NCI-H146 treated with DMSO at 0.1 percent for 48 hours (cell line): Measurements from ENCODE around the gene PPP4R4.
"Not testable (repeated sequence)": the region's sequence is repeated elsewhere in the genome, so short reads cannot be mapped to it uniquely, and the experiment has no call there.

ENCODE experiments used
- DNase-seq: peaks from one replicate; lab custom pipeline; 2025; ENCODE audit not compliant: unreplicated experiment; lab: John Stamatoyannopoulos, UW

PPP4R4 gene

DNA sequence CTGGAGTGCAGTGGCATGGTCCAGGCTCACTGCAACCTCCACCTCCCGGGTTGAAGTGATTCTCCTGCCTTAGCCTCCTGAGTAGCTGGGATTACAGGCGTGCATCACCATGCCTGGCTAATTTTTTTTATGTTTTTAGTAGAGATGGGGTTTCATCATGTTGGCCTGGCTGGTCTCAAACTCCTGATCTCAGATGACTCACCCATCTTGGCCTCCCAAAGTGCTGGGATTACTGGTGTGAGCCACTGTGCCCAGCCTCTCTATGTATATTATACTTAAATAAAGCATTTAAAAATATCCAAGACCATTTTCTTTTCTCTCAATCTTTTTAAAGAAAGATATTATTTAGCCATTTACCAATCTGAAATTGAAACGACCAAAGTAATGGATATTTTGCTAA is 90.1 kb downstream of the PPP4R4 start:
- not testable (repeated sequence) for DNase-seq

DNA sequence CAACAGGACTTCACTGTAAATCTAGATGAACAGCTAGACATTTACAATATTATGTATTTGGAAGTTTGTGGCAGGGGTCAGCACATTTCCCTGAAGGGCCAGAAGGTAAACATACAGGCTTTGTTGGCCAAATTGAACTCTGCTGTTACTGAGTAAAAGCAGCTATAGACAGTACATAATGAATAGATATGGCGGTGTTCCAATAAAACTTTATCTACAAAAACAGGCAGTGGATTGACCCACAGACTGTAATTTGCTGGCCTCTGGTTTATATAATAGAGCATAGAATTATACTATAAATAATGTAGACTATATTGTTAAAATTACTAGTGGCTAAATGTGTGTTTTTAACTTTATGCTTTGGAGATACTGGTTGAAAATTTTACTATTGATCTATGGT is 93.2 kb downstream of the PPP4R4 start:
- DNase-seq, result no peak

- DNase-seq, result not testable (repeated sequence)
Observed at GRCh38 chr14:94268582-94268981, 94.5 kb downstream of the PPP4R4 start.

DNA sequence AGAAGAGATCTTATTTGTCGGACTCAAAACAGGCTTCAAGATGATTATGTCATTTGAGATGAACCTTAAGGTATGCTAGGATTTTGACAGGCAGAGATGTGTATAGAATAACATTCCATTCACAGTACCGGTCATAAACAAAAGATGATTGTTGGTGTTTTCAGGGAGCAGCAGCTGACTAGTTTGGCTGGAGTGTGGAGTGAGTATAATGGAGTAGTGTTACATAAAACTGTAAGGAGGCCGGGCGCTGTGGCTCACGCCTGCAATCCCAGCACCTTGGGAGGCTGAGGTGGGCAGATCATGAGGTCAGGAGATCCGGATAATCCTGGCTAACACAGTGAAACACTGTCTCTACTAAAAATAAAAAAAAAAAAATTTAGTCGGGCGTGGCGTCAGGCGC is 95.0 kb downstream of the PPP4R4 start:
- no peak for DNase-seq

DNA sequence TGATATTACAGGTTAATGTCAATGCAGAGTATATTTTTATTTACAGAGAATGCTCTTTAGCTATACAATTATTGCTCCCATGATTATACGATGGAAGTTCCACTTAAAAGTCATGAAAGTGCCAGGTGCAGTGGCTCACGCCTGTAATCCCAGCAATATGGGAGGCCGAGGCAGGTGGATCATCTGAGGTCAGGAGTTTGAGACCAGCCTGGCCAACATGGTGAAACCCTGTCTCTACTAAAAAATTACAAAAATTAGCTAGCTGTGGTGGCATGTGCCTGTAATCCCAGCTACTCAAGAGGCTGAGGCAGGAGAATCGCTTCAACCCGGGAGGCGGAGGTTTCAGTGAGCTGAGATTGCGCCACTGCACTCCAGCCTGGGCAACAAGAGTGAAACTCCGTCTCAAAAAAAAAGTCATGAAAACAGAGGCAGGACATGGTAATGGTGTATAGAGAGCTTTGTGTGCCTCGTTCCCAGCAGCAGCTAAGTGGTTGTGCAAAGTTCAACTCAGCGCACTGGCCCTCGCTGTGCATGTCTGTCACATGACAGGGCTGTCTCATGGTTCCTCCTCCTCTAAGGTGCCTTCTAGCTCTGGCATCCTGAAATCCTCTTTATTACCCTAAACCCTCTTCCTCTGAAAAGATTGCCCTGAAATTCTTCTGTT is 102.9 kb downstream of the PPP4R4 start:
- not testable (repeated sequence) for DNase-seq

DNA sequence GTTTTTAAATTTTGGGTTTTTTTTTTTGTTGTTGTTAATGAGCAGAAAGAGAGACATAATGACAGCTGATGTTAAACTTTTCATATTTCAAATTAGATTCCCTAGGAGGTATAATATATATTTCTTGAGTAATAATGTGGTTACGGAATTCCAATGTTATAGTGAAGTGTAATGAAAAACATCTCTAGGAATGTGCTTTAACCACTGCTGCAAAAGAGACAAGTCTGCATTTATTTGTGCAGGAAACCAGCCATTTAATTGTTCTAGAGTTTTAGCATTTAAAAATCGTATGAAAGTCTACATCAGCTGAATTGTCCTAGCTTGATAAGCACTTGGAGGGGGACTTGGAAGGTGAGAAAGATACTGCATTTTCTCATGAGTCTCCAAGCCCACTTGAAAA is 104.6 kb downstream of the PPP4R4 start:
- no peak for DNase-seq

DNA sequence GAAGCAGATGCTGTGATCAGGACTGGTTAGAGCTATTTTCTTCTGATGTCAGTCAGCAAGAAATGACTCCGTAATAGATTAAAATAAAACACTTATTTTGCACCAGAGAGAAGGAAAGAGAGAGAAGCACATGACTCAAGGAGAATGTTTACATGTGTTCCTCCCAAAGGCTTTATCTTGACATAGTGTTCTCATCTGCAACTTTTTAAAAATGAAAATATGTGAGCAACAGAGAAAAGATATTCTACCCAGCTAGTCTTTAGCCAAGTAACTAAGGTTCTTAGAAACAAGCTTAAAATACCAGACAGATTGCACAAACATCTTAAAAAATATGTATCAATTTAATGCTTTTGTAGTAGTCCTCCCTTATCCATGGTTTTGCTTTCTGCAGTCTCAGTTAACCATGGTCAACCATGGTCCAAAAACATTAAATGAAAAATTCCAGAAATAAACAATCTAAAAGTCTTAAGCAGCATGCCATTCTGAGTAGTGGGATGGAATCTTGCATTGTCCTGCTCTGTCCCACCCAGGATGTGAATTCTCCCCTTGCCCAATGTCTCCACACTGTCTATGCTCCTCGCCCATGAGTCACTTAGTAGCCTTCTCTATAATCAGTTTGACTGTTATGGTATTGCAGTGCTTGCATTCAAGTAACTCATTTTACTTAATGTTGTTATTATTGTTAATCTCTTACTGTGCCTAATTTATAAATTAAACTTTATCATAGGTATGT is 109.0 kb downstream of the PPP4R4 start:
- no peak for DNase-seq

GRCh38 chr14:94284221-94284620 is 110.1 kb downstream of the PPP4R4 start:
- no peak for DNase-seq

DNA sequence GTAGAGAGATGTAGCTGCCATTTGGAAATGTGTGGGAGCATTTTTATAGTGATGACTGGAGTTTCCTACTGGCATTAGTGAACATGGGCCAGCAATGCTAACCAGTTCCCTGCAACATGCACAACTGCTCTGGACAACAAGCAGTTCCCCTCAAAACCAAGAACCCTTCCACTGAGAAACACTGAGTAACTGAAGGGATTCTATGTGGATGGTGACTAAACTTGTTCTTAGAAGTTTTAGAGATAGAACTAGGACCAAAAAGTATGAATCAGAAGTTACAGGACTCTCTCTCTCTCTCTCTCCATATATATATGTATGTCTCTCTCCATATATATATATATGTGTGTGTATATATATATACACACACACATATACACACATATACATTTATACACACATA is 111.0 kb downstream of the PPP4R4 start:
- no peak for DNase-seq

DNA sequence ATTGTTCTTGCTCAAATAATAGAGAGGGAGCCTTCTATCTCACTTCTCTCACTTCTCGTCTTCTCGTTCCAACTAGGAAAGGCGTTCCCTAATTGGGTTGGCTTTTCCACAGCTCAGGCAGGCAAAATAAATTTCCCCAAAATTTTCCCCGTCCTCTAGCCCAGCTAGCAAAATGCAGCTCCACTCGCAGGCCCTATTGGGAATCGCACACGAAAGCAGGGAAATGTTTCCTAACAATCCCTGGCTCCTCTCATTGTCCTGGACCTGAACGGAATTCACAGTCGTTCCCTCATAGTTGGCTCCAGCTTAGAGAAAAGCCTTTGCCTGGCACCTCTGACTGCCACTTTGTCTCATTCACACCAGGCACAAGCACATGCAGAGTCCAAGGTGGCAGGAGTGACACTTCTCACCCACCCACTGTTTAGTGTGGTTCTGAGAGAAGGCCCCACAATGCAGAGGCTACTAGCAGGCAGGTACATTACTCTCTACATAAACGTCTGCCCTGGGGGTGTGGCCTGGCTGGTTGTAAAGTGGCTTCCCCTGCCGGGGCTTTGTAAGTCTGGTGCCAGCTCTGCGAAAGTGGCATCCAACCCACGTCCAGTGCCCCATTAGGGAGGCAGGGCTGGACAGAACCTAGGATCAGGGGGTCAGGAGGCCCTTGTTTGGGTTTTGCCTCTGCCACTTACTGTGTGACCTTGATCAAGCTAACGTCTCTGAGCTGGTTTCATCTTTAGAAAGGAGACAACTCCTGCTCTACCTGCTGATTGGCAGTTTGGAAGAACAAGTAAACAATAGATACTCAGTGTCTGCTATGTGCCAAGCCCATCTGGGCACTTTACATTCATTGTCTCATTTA is 114.7 kb downstream of the PPP4R4 start:
- DNase-seq, result no peak

GRCh38 chr14:94290197-94290596 is 116.1 kb downstream of the PPP4R4 start:
- DNase-seq, result no peak

GRCh38 chr14:94291159-94291905 is 117.2 kb downstream of the PPP4R4 start:
- DNase-seq, result no peak

- DNase-seq, result no peak
Observed at GRCh38 chr14:94291906-94292525, 117.9 kb downstream of the PPP4R4 start.

GRCh38 chr14:94292526-94292871 is 118.4 kb downstream of the PPP4R4 start:
- DNase-seq, result no peak

- DNase-seq, result no peak
Observed at GRCh38 chr14:94292872-94293577, 118.9 kb downstream of the PPP4R4 start, which contains the start of gene SERPINA10. Gene SERPINA10, minus strand, starts transcription at chr14:94293268. Its CDS starts 2,675 bp downstream, at chr14:94290593.

DNA sequence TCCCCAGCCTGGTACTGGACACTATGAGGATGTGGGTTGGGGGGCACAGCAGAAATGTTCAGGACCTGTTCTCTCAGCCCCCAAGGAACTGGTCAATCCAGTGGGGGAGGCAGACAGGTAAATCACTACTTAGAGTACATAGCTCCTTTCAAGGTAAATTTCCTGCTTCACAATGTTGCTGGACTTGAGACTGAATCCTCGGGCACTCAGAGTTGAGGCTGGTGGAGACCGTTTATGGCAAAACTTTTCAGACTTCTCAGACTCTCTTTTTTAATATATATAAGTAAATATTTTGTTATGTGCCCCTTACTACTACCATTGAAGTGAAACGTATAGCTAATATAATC is 119.4 kb downstream of the PPP4R4 start:
- DNase-seq, result no peak

GRCh38 chr14:94295360-94296180 is 121.4 kb downstream of the PPP4R4 start:
- no peak for DNase-seq

- not testable (repeated sequence) for DNase-seq
Observed at GRCh38 chr14:94296181-94296545, 122.0 kb downstream of the PPP4R4 start.

GRCh38 chr14:94298130-94298529 is 124.0 kb downstream of the PPP4R4 start:
- no peak for DNase-seq
